CD8-positive, alpha-beta memory T cell (primary cell): ENCODE results near the gene IRF2BP1. TPM values are rescaled to one million over a fixed set of nuclear protein-coding genes. Genes with fewer than 3 reads are reported as not detected.

Experiments used
- CTCF ChIA-PET: fragments of 350-600 bp; sonication (Branson Sonifier 250); formaldehyde crosslinking; loops from one replicate; lab custom pipeline; 2021; ENCODE audit warnings: antibody characterized with exemption; lab: Charles Lee
- POLR2A ChIA-PET: fragments of 350-600 bp; sonication (Branson Sonifier 250); formaldehyde crosslinking; loops from one replicate; lab custom pipeline; 2021; ENCODE audit warnings: antibody characterized with exemption; lab: Charles Lee
- DNase-seq, 5 donors: peaks; one replicate each; pipeline versions ENCODE4 v3.0.0 to v3.0.0-alpha.2; 2020 to 2022; ENCODE audit warnings: mixed read lengths in 1 of 5
- H3K27ac ChIP-seq: one replicate; pipeline ENCODE4 v1.7.0; 2013; ENCODE audit warnings: low read depth, mild to moderate bottlenecking, low read length, moderate library complexity
- H3K27me3 ChIP-seq: 2 replicates; pipeline ENCODE4 v1.7.0; 2013; ENCODE audit warnings: low read length, mild to moderate bottlenecking; ENCODE audit not compliant: insufficient read depth, poor library complexity, severe bottlenecking
- H3K36me3 ChIP-seq: 2 replicates; pipeline ENCODE4 v1.7.0; 2013; ENCODE audit warnings: mild to moderate bottlenecking, low read length, moderate library complexity; ENCODE audit not compliant: insufficient read depth
- H3K4me1 ChIP-seq: 2 replicates; pipeline ENCODE4 v1.7.0; 2013; ENCODE audit warnings: mild to moderate bottlenecking, low read length, moderate library complexity; ENCODE audit not compliant: insufficient read depth
- H3K4me3 ChIP-seq: 2 replicates; pipeline ENCODE4 v1.7.0; 2013; ENCODE audit warnings: mild to moderate bottlenecking, low read length
- H3K9me3 ChIP-seq: 2 replicates; pipeline ENCODE4 v1.7.0; 2013; ENCODE audit warnings: mild to moderate bottlenecking, low read length
- H3K27ac Mint-ChIP-seq, 8 donors: one replicate each; pipeline ENCODE4 v1.8.0; 2020 to 2021; ENCODE audit warnings: mixed read lengths in 8 of 8, mild to moderate bottlenecking in 6 of 8, inconsistent platforms in 3 of 8, moderate library complexity in 3 of 8
- H3K27me3 Mint-ChIP-seq, 2 donors: one replicate each; pipeline ENCODE4 v1.8.0; 2020 to 2021; ENCODE audit warnings: mixed read lengths in 2 of 2, mild to moderate bottlenecking in 1 of 2, moderate library complexity in 1 of 2
- H3K36me3 Mint-ChIP-seq, 3 donors: one replicate each; pipeline ENCODE4 v1.8.0; 2020 to 2021; ENCODE audit warnings: mixed read lengths in 3 of 3, inconsistent platforms in 1 of 3, mild to moderate bottlenecking in 1 of 3
- H3K4me1 Mint-ChIP-seq, 3 donors: one replicate each; pipeline ENCODE4 v1.8.0; 2020 to 2021; ENCODE audit warnings: mixed read lengths in 3 of 3, inconsistent platforms in 1 of 3, mild to moderate bottlenecking in 1 of 3
- H3K4me3 Mint-ChIP-seq, 7 donors: one replicate each; pipeline ENCODE4 v1.8.0; 2020 to 2021; ENCODE audit warnings: mixed read lengths in 7 of 7, mild to moderate bottlenecking in 6 of 7, moderate library complexity in 4 of 7, inconsistent platforms in 2 of 7
- H3K9me3 Mint-ChIP-seq, 5 donors: one replicate each; pipeline ENCODE4 v1.8.0; 2020 to 2022; ENCODE audit warnings: mixed read lengths in 5 of 5, mild to moderate bottlenecking in 3 of 5, moderate library complexity in 2 of 5, inconsistent platforms in 1 of 5
- polyA plus RNA-seq: library from polyadenylated mRNA; unstranded; fragments of 300-500 nt; fragmentation: Illumina TruSeq; gene quantifications from one replicate; pipeline ENCODE4 v1.2.3, GENCODE V29; 2021
- total RNA-seq, 2 experiments: library from RNA; stranded (reverse); gene quantifications; one replicate each; pipeline ENCODE4 v1.2.3, GENCODE V29; 2021

Gene IRF2BP1
- total and polyA plus RNA-seq, 3 experiments from 2014 or later = 8.5 to 18.6 (median 17.9) TPM

- Mint-ChIP-seq H3K4me3 (no peak overlapping the region), H3K4me1 (peaks cover 4 to 7% (median 7%) of the 10 kb centered on the region in 3 donors), H3K36me3 (peaks cover 21 to 78% (median 33%) of the 10 kb centered on the region in 3 donors), H3K27ac (no peak overlapping the region), H3K9me3 (peaks cover 0 to 2% (median 0%) of the 10 kb centered on the region in 5 donors), H3K27me3 (no peaks in the 10 kb centered on the region)
- Histone ChIP-seq H3K27ac (no peak overlapping the region), H3K27me3 (no peaks in the 10 kb centered on the region), H3K36me3 (peaks cover 48% of the 10 kb centered on the region), H3K9me3 (no peaks in the 10 kb centered on the region), H3K4me1 (no peaks in the 10 kb centered on the region), H3K4me3 (no peak overlapping the region)
- ChIA-PET POLR2A (no interaction called here), CTCF (no interaction called here)
- no peak for DNase-seq
These were observed 43.7 kb downstream of the IRF2BP1 start for GRCh38 chr19:45842198-45842597.

GRCh38 chr19:45834970-45835369 is 51.0 kb downstream of the IRF2BP1 start:
- DNase-seq = peak in 1 of 5 donors; percentile 12
- ChIA-PET POLR2A (no interaction called here), CTCF (interaction anchor here (0.7 kb wide), 1 partner anchor 11 kb away, joined by 3 read pairs; no protein-coding TSS in a partner anchor)
- peaks cover 0 to 3% of the 10 kb centered on the region in 2 donors for H3K27me3 Mint-ChIP-seq
- H3K4me1 ChIP-seq = no peaks in the 10 kb centered on the region
- no peak overlapping the region for H3K4me3 Mint-ChIP-seq
- H3K4me1 Mint-ChIP-seq = no peaks in the 10 kb centered on the region
- H3K9me3 ChIP-seq = no peaks in the 10 kb centered on the region
- peaks cover 47% of the 10 kb centered on the region for H3K36me3 ChIP-seq
- peaks cover 15 to 84% (median 28%) of the 10 kb centered on the region in 3 donors for H3K36me3 Mint-ChIP-seq
- no peak overlapping the region for H3K4me3 ChIP-seq
- H3K9me3 Mint-ChIP-seq = peaks cover 0 to 2% (median 0%) of the 10 kb centered on the region in 5 donors
- H3K27me3 ChIP-seq = no peaks in the 10 kb centered on the region
- H3K27ac ChIP-seq = no peak overlapping the region
- no peak overlapping the region for H3K27ac Mint-ChIP-seq

Other genes with a start within 250 kb of the IRF2BP1 start
- 100 to 1,000 TPM; 122 to 128 TPM for gene EML2, start 246.7 kb downstream of the IRF2BP1 start, total RNA-seq
- gene EML2, start 246.7 kb downstream of the IRF2BP1 start, polyA plus RNA-seq = 18.8 TPM
- 1 to 10 TPM; 1.7 to 1.9 TPM for gene GIPR, start 217.9 kb downstream of the IRF2BP1 start, total RNA-seq
- 0.21 TPM for gene GIPR, start 217.9 kb downstream of the IRF2BP1 start, polyA plus RNA-seq
- gene SNRPD2, start 194.2 kb downstream of the IRF2BP1 start, total RNA-seq = 100 to 1,000 TPM; 738 to 747 TPM
- 1,016 TPM for gene SNRPD2, start 194.2 kb downstream of the IRF2BP1 start, polyA plus RNA-seq
- 10 to 100 TPM; 11.3 to 11.5 TPM for gene QPCTL, start 193.5 kb downstream of the IRF2BP1 start, total RNA-seq
- 2.0 TPM for gene QPCTL, start 193.5 kb downstream of the IRF2BP1 start, polyA plus RNA-seq
- 10 to 100 TPM; 25.2 to 30.4 TPM for gene FBXO46, start 155.2 kb downstream of the IRF2BP1 start, total RNA-seq
- 21.1 TPM for gene FBXO46, start 155.2 kb downstream of the IRF2BP1 start, polyA plus RNA-seq
- gene MEIOSIN, start 152.7 kb downstream of the IRF2BP1 start, total RNA-seq = not detected
- gene MEIOSIN, start 152.7 kb downstream of the IRF2BP1 start, polyA plus RNA-seq = not detected
- gene SIX5, start 116.9 kb downstream of the IRF2BP1 start, total RNA-seq = 1 to 10 TPM; 2.5 to 2.6 TPM
- 0.23 TPM for gene SIX5, start 116.9 kb downstream of the IRF2BP1 start, polyA plus RNA-seq
- gene DMPK, start 103.7 kb downstream of the IRF2BP1 start, total RNA-seq = 10 to 100 TPM; 27.1 to 28.2 TPM
- 1.6 TPM for gene DMPK, start 103.7 kb downstream of the IRF2BP1 start, polyA plus RNA-seq
- 10 to 100 TPM; 57.6 to 62.9 TPM for gene DMWD, start 93.3 kb downstream of the IRF2BP1 start, total RNA-seq
- gene DMWD, start 93.3 kb downstream of the IRF2BP1 start, polyA plus RNA-seq = 25.6 TPM
- gene RSPH6A, start 70.8 kb downstream of the IRF2BP1 start, total RNA-seq = under 1 TPM; 0.16 to 0.22 TPM
- gene RSPH6A, start 70.8 kb downstream of the IRF2BP1 start, polyA plus RNA-seq = not detected
- gene SYMPK, start 23.0 kb downstream of the IRF2BP1 start, total RNA-seq = 100 to 1,000 TPM; 116 to 119 TPM
- gene SYMPK, start 23.0 kb downstream of the IRF2BP1 start, polyA plus RNA-seq = 17.5 TPM
- under 1 TPM; 0.59 to 0.62 TPM for gene FOXA3, start 21.8 kb downstream of the IRF2BP1 start, total RNA-seq
- gene FOXA3, start 21.8 kb downstream of the IRF2BP1 start, polyA plus RNA-seq = not detected
- 1 to 10 TPM; 4.9 to 5.8 TPM for gene MYPOP, start 16.5 kb upstream of the IRF2BP1 start, total RNA-seq
- gene MYPOP, start 16.5 kb upstream of the IRF2BP1 start, polyA plus RNA-seq = 0.46 TPM
- not detected for gene NANOS2, start 28.6 kb upstream of the IRF2BP1 start, total RNA-seq
- not detected for gene NANOS2, start 28.6 kb upstream of the IRF2BP1 start, polyA plus RNA-seq
- not detected for gene NOVA2, start 87.7 kb upstream of the IRF2BP1 start, total RNA-seq
- not detected for gene NOVA2, start 87.7 kb upstream of the IRF2BP1 start, polyA plus RNA-seq
- 10 to 100 TPM; 20.0 to 23.3 TPM for gene CCDC61, start 109.3 kb upstream of the IRF2BP1 start, total RNA-seq
- gene CCDC61, start 109.3 kb upstream of the IRF2BP1 start, polyA plus RNA-seq = 13.8 TPM
- gene PGLYRP1, start 136.9 kb upstream of the IRF2BP1 start, total RNA-seq = not detected
- gene PGLYRP1, start 136.9 kb upstream of the IRF2BP1 start, polyA plus RNA-seq = not detected
- not detected for gene IGFL4, start 154.9 kb upstream of the IRF2BP1 start, total RNA-seq
- not detected for gene IGFL4, start 154.9 kb upstream of the IRF2BP1 start, polyA plus RNA-seq
- not detected for gene IGFL3, start 238.5 kb upstream of the IRF2BP1 start, total RNA-seq
- not detected for gene IGFL3, start 238.5 kb upstream of the IRF2BP1 start, polyA plus RNA-seq